Measurements from ENCODE around the gene FANCC.

The FANCC gene

GRCh38 chr9:95317119-95317892 lies at the start of gene FANCC:
Gene FANCC, minus strand, starts transcription at chr9:95317709. Its CDS starts 68,418 bp downstream, at chr9:95249291.
- peak within 1 kb of the TSS; percentile 81 for H3K27ac ChIP-seq
- DNase-seq (ENCODE audit: low read depth, low spot score) = no peak

GRCh38 chr9:95366731-95367325 lies 49.3 kb upstream of the FANCC start:
- no peak overlapping the region for H3K27ac ChIP-seq
- DNase-seq (ENCODE audit: low read depth, low spot score) = no peak

GRCh38 chr9:95365766-95366165 lies 48.3 kb upstream of the FANCC start:
- H3K27ac ChIP-seq = no peak overlapping the region
- no peak for DNase-seq (ENCODE audit: low read depth, low spot score)

GRCh38 chr9:95363051-95363841 lies 45.7 kb upstream of the FANCC start:
- no peak overlapping the region for H3K27ac ChIP-seq
- DNase-seq (ENCODE audit: low read depth, low spot score) = no peak

GRCh38 chr9:95360866-95361265 lies 43.4 kb upstream of the FANCC start:
- H3K27ac ChIP-seq = no peak overlapping the region
- no peak for DNase-seq (ENCODE audit: low read depth, low spot score)

GRCh38 chr9:95357316-95357715 lies 39.8 kb upstream of the FANCC start:
- no peak for DNase-seq (ENCODE audit: low read depth, low spot score)
- no peak overlapping the region for H3K27ac ChIP-seq

GRCh38 chr9:95355500-95355899 lies 38.0 kb upstream of the FANCC start:
- DNase-seq (ENCODE audit: low read depth, low spot score) = no peak
- no peak overlapping the region for H3K27ac ChIP-seq

- no peak for DNase-seq (ENCODE audit: low read depth, low spot score)
- no peak overlapping the region for H3K27ac ChIP-seq
Measured at GRCh38 chr9:95351051-95351450, 33.5 kb upstream of the FANCC start.

GRCh38 chr9:95350266-95350665 lies 32.8 kb upstream of the FANCC start:
- DNase-seq (ENCODE audit: low read depth, low spot score) = no peak
- H3K27ac ChIP-seq = no peak overlapping the region

- H3K27ac ChIP-seq = no peak overlapping the region
Measured at GRCh38 chr9:95349091-95350038, 31.9 kb upstream of the FANCC start.

GRCh38 chr9:95346021-95346420 lies 28.5 kb upstream of the FANCC start:
- DNase-seq (ENCODE audit: low read depth, low spot score) = no peak
- H3K27ac ChIP-seq = no peak overlapping the region

More at GRCh38 chr9:95349091-95350038, 31.9 kb upstream of the FANCC start:
- no peak for DNase-seq (ENCODE audit: low read depth, low spot score)

GRCh38 chr9:95344735-95345325 lies 27.3 kb upstream of the FANCC start:
- no peak for DNase-seq (ENCODE audit: low read depth, low spot score)
- no peak overlapping the region for H3K27ac ChIP-seq

GRCh38 chr9:95343725-95344287 lies 26.3 kb upstream of the FANCC start:
- DNase-seq (ENCODE audit: low read depth, low spot score) = no peak
- no peak overlapping the region for H3K27ac ChIP-seq

- DNase-seq (ENCODE audit: low read depth, low spot score) = no peak
- no peak overlapping the region for H3K27ac ChIP-seq
Measured at GRCh38 chr9:95342571-95342970, 25.1 kb upstream of the FANCC start.

- DNase-seq (ENCODE audit: low read depth, low spot score) = no peak
Measured at GRCh38 chr9:95341293-95341962, 23.9 kb upstream of the FANCC start.

GRCh38 chr9:95338243-95338642 lies 20.7 kb upstream of the FANCC start:
- no peak for DNase-seq (ENCODE audit: low read depth, low spot score)
- no peak overlapping the region for H3K27ac ChIP-seq

More at GRCh38 chr9:95341293-95341962, 23.9 kb upstream of the FANCC start:
- H3K27ac ChIP-seq = no peak overlapping the region

- no peak for DNase-seq (ENCODE audit: low read depth, low spot score)
- no peak overlapping the region for H3K27ac ChIP-seq
Measured at GRCh38 chr9:95336281-95336680, 18.8 kb upstream of the FANCC start.

- DNase-seq (ENCODE audit: low read depth, low spot score) = no peak
- no peak overlapping the region for H3K27ac ChIP-seq
Measured at GRCh38 chr9:95333426-95333825, 15.9 kb upstream of the FANCC start.

GRCh38 chr9:95332860-95333259 lies 15.4 kb upstream of the FANCC start:
- no peak for DNase-seq (ENCODE audit: low read depth, low spot score)
- no peak overlapping the region for H3K27ac ChIP-seq
